SK-N-SH treated with all-trans-retinoic acid at 6 μM for 48 hours (cell line): Measurements from ENCODE around the gene CACNB2.

Source experiments
- RARB ChIP-seq: fragments of 250-450 bp; sonication (Bioruptor Pico); IDR thresholded peaks from 2 replicates; pipeline ENCODE4 v1.8.0; 2021; ENCODE audit warnings: mild to moderate bottlenecking, moderate library complexity
- ZNF8 ChIP-seq: fragments of 450-650 bp; formaldehyde crosslinking; IDR thresholded peaks from 2 replicates; pipeline ENCODE4 v1.5.0; 2020; ENCODE audit warnings: mild to moderate bottlenecking, moderate library complexity

DNA sequence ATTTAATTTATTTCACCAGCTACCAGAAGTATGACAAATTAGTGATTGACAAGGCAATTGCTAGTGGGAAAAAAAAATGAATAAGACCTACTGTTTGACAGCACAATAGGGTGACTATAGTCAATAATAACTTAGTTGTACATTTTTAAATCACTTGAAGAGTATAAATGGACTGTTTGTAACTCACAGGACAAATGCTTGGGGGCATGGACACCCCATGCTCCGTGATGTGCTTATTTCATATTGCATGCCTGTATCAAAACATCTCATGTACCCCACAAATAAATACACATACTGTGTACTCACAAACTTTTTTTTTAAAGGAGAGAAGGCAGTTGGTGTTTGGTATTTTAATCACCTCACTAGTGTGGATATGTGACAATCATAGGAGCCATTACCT, 181.1 kb downstream of the CACNB2 start:
- TF ChIP-seq RARB (no peak), ZNF8 (CRISPR knock-in tag) (no peak)
